ENCODE measurements around the gene CBX3. TPM values are rescaled to one million over a fixed set of nuclear protein-coding genes. Genes with fewer than 3 reads are reported as not detected.
"Not testable (repeated sequence)": the region's sequence is repeated elsewhere in the genome, so short reads cannot be mapped to it uniquely, and the experiment has no call there.

The CBX3 gene
- total RNA-seq, 1 donor from 2014 or later: 225 TPM

DNA sequence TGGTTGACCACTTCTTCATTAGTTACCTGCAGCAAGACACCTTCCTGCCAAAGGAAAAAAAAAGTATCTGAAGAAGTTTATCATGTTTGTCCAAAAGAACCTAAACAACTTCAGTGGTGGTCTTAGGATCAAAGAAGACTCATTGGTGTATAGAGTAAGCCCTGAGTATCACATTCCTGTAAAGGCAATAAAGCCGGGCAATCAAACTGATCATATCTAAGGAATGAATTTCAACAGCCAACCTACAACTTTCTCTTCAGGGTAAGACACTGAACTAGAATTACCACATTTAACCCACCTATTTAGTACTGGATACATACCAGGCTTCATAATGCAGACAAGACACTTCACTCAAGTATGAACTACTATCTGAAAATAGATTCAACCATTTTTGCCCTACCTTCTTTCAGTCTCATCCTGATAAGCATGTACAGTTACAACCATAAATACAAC, 11.1 kb upstream of the CBX3 start:
- DNase-seq (ENCODE audit: low spot score in 2 of 2, unreplicated experiment in 2 of 2): no peak
- H3K27ac Mint-ChIP-seq: peak overlapping the region; percentile 35
- H3K4me1 Mint-ChIP-seq: peaks cover 38% of the 10 kb centered on the region
- no peaks in the 10 kb centered on the region for H3K27me3 Mint-ChIP-seq (ENCODE audit: low read depth)
- no peaks in the 10 kb centered on the region for H3K9me3 Mint-ChIP-seq
- TF ChIP-seq CTCF (IDR thresholded peaks at IDR 0.05; ENCODE audit: unreplicated experiment): no peak
- H3K4me3 Mint-ChIP-seq: no peak overlapping the region
- peaks cover 46% of the 10 kb centered on the region for H3K36me3 Mint-ChIP-seq

DNA sequence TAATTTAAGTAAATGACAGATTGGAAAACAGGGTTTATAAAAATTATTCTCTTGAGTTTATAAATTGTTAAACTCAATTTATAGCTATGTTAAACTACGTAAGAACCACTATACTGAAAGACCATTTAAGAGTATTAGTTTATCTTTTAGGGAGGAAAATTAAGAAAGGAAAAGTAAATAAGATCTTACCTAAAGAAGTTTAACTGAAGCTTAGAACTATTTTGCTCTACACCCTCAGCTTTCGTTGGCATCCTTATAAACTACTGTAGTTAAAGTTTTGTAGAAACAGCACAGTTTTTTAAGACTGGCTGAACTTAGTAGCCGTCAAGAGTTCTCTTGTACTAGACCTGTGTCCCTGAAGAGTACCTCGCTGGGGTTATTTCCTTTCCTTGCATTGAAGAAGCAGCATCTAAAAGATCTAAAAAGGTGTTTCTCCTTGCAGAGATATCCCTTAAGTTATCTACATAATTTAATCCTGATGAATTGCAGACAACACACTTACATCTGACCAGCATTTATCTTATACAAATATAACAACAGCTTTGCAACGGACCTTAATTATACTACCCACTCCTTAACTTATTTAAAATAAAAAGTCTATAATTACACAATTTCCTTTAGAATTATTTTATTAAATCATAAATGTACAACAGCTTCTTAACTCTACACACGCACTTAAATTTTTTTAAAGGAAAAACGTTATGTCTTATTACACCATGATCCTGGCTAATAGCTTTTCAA, 10.1 kb upstream of the CBX3 start:
- H3K4me3 Mint-ChIP-seq: no peak overlapping the region
- peaks cover 46% of the 10 kb centered on the region for H3K4me1 Mint-ChIP-seq
- no peak for TF ChIP-seq CTCF (IDR thresholded peaks at IDR 0.05; ENCODE audit: unreplicated experiment)
- DNase-seq (ENCODE audit: low spot score in 2 of 2, unreplicated experiment in 2 of 2): no peak
- no peaks in the 10 kb centered on the region for H3K9me3 Mint-ChIP-seq
- peaks cover 55% of the 10 kb centered on the region for H3K36me3 Mint-ChIP-seq
- no peaks in the 10 kb centered on the region for H3K27me3 Mint-ChIP-seq (ENCODE audit: low read depth)
- peak overlapping the region; percentile 35 for H3K27ac Mint-ChIP-seq

DNA sequence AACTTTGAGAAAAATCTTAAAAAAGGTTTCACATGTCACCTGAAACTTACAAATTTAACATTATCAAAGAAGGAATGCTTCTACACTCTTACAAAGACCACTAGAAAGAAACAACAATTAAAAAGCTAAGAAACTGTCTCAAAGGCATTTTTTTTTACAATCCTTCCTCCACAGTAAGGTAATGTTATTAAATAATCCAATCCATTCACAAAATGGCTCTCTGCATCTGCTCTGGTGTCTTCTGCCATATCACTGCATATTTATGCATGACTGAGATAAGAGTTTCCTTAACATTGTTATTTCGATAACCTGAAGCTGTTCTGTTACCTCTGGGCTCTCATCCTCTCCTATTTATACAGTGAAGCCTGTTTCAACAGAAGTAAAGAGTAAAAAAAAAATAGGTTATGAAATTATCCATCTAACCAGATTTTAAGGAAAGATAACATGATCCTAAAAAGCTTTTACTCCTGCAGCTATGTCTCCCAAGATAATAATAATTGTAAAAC, 9.5 kb upstream of the CBX3 start:
- H3K4me3 Mint-ChIP-seq: no peak overlapping the region
- no peaks in the 10 kb centered on the region for H3K27me3 Mint-ChIP-seq (ENCODE audit: low read depth)
- DNase-seq (ENCODE audit: low spot score in 2 of 2, unreplicated experiment in 2 of 2): no peak
- H3K4me1 Mint-ChIP-seq: peaks cover 52% of the 10 kb centered on the region
- no peaks in the 10 kb centered on the region for H3K9me3 Mint-ChIP-seq
- no peak for TF ChIP-seq CTCF (IDR thresholded peaks at IDR 0.05; ENCODE audit: unreplicated experiment)
- peak overlapping the region; percentile 65 for H3K27ac Mint-ChIP-seq
- H3K36me3 Mint-ChIP-seq: peaks cover 61% of the 10 kb centered on the region

DNA sequence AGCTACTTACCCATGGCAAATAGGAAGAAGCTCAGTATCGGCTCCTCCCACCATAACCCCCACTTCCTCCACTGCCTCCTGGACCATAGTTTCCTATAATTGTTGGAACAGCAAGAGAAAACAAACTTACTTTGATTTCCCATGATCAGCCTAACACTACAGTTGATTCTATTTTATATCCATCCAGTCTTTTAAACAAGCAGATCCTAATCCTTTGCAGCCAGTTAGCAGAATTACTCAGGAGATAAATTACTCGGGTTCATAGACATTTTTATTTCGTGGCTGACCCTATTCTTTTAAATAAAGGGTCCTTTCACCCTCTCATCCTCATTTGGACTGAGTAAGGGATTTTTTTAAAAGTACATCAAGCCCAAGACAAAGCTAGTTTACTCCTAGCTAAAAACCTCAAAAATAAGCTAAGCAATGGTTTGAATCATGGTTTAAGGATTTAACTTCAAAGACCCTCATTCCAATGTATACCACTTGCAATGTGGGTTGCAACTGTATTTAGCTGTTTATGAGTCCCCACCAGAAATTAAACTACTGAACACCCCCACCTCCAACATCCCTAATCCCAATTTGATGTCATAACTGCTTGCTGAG, 9.0 kb upstream of the CBX3 start:
- Mint-ChIP-seq H3K27ac (peak overlapping the region; percentile 73), H3K9me3 (no peaks in the 10 kb centered on the region), H3K36me3 (peaks cover 65% of the 10 kb centered on the region), H3K27me3 (ENCODE audit: low read depth) (no peaks in the 10 kb centered on the region), H3K4me3 (no peak overlapping the region), H3K4me1 (peaks cover 53% of the 10 kb centered on the region)
- no peak for DNase-seq (ENCODE audit: low spot score in 2 of 2, unreplicated experiment in 2 of 2)
- TF ChIP-seq CTCF (IDR thresholded peaks at IDR 0.05; ENCODE audit: unreplicated experiment): no peak

GRCh38 chr7:26193432-26194207, 7.9 kb upstream of the CBX3 start:
- Mint-ChIP-seq H3K4me1 (peaks cover 54% of the 10 kb centered on the region), H3K27me3 (ENCODE audit: low read depth) (no peaks in the 10 kb centered on the region), H3K4me3 (peak overlapping the region; percentile 24), H3K27ac (peak overlapping the region; percentile 85), H3K9me3 (no peaks in the 10 kb centered on the region), H3K36me3 (peaks cover 65% of the 10 kb centered on the region)
- TF ChIP-seq CTCF (IDR thresholded peaks at IDR 0.05; ENCODE audit: unreplicated experiment): no peak
- no peak for DNase-seq (ENCODE audit: low spot score in 2 of 2, unreplicated experiment in 2 of 2)

DNA sequence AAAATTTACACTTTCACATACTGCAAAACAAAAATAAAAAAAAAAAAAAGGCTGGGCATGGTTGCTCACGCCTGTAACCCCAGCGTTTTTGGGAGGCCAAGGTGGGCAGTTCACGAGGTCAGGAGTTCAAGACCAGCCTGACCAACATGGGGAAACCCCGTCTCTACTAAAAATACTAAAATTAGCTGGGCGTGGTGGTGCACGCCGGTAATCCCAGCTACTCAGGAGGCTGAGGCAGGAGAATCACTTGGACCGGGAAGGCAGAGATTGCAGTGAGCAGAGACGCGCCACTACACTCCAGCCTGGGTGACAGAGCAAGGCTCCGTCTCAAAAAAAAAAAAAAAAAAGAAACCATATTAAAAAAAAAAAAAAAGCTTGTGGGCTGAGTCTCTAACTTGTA, 6.8 kb upstream of the CBX3 start:
- Mint-ChIP-seq H3K4me1 (peaks cover 54% of the 10 kb centered on the region), H3K36me3 (peaks cover 62% of the 10 kb centered on the region), H3K27ac (peak overlapping the region; percentile 56)
- not testable (repeated sequence) for H3K9me3 Mint-ChIP-seq; DNase-seq (ENCODE audit: low spot score in 2 of 2, unreplicated experiment in 2 of 2); H3K4me3 Mint-ChIP-seq; H3K27me3 Mint-ChIP-seq (ENCODE audit: low read depth)

Measured in mesothelial cell of epicardium (in vitro differentiated cells).